Panc1 (cell line): Measurements from ENCODE around the gene FDXACB1. TPM values are rescaled to one million over a fixed set of nuclear protein-coding genes. Genes with fewer than 3 reads are reported as not detected.

ENCODE experiments used
- ATAC-seq: fragments of 200-7000 bp; cut with Tn5 transposase; 2 replicates; pipeline ENCODE4 v1.9.1; 2020; ENCODE audit warnings: mild to moderate bottlenecking, moderate library complexity
- BruUV-seq: library from RNA; stranded (reverse); fragments of 400-500 nt; replicated peaks from 2 replicates; lab custom pipeline; 2021; lab: Mats Ljungman, UMichigan
- CTCF ChIA-PET: fragments of 300-600 bp; sonication (Branson Sonifier 250); formaldehyde crosslinking; loops from one replicate; lab custom pipeline; 2022; ENCODE audit warnings: antibody characterized with exemption; lab: Charles Lee
- POLR2A ChIA-PET: fragments of 300-600 bp; sonication (Branson Sonifier 250); formaldehyde crosslinking; loops from one replicate; lab custom pipeline; 2022; ENCODE audit warnings: antibody characterized with exemption; lab: Charles Lee
- DNase-seq: peaks from one replicate; pipeline ENCODE4 v3.0.0-alpha.2; 2010; ENCODE audit warnings: low read depth, low spot score
- H3K27ac ChIP-seq: 2 replicates; pipeline ENCODE4 v1.5.1; 2011; ENCODE audit warnings: mild to moderate bottlenecking, low read length, inconsistent platforms
- H3K27me3 ChIP-seq: fragments of 200-500 bp; sonication (Bioruptor generic); 2 replicates; pipeline ENCODE4 v1.6.0; 2014; ENCODE audit warnings: low read length, inconsistent platforms; ENCODE audit not compliant: control insufficient read depth, insufficient read depth
- H3K36me3 ChIP-seq: fragments of 200-500 bp; sonication (Bioruptor generic); 2 replicates; pipeline ENCODE4 v1.5.1; 2014; ENCODE audit warnings: inconsistent platforms, mild to moderate bottlenecking, low read length, moderate library complexity; ENCODE audit not compliant: control insufficient read depth, insufficient read depth
- H3K4me1 ChIP-seq: 2 replicates; pipeline ENCODE4 v1.5.1; 2011; ENCODE audit warnings: inconsistent platforms, mild to moderate bottlenecking, low read length, moderate library complexity; ENCODE audit not compliant: control insufficient read depth, insufficient read depth
- H3K4me3 ChIP-seq, 2 experiments: 2 replicates each; pipeline ENCODE4 v1.5.1; 2011 to 2012; ENCODE audit warnings: low read depth in 2 of 2, low read length in 2 of 2, mild to moderate bottlenecking in 2 of 2, inconsistent platforms in 1 of 2, moderate library complexity in 1 of 2
- H3K9me3 ChIP-seq: fragments of 200-500 bp; sonication (Bioruptor generic); 2 replicates; pipeline ENCODE4 v1.5.1; 2014; ENCODE audit warnings: low read depth, mild to moderate bottlenecking, inconsistent platforms, low read length, moderate library complexity; ENCODE audit not compliant: control insufficient read depth, insufficient read depth
- CTCF ChIP-seq: fragments of 450-650 bp; IDR thresholded peaks from 2 replicates; pipeline ENCODE4 v1.5.1; 2017; ENCODE audit warnings: mild to moderate bottlenecking
- POLR2AphosphoS5 ChIP-seq: IDR thresholded peaks from 2 replicates; pipeline ENCODE4 v1.6.1; 2012; ENCODE audit warnings: mild to moderate bottlenecking, low read depth, low read length, moderate library complexity
- REST ChIP-seq, 2 experiments: IDR thresholded peaks; 2 replicates each; pipeline ENCODE4 v1.6.1; 2011 to 2012; ENCODE audit warnings: low read depth in 2 of 2, control low read depth in 1 of 2, low read length in 1 of 2, mild to moderate bottlenecking in 1 of 2, moderate library complexity in 1 of 2; ENCODE audit not compliant: insufficient read depth in 1 of 2
- SIN3A ChIP-seq: IDR thresholded peaks from 2 replicates; pipeline ENCODE4 v1.6.1; 2012; ENCODE audit warnings: low read depth, mild to moderate bottlenecking, low read length, moderate library complexity, borderline replicate concordance; ENCODE audit not compliant: insufficient read depth
- TCF7L2 ChIP-seq: IDR thresholded peaks from 2 replicates; pipeline ENCODE4 v1.6.1; 2011; ENCODE audit warnings: mild to moderate bottlenecking, low read depth, low read length, inconsistent platforms
- in situ Hi-C: cut with HindIII; loops from 2 replicates; pipeline ENCODE4 v1.10.0; 2016; ENCODE audit warnings: low sequenced_read_pairs, low pct_unique_long_range_greater_than_20kb
- intact Hi-C: fragments of 100-400 bp; cut with micrococcal nuclease; formaldehyde crosslinking; loops from one replicate; pipeline ENCODE4 v1.10.0; 2022; ENCODE audit not compliant: unreplicated experiment
- total RNA-seq: library from RNA; stranded (reverse); gene quantifications from one replicate; pipeline ENCODE4 v1.2.1, GENCODE V29; 2021; ENCODE audit not compliant: unreplicated experiment

The FDXACB1 gene
- total RNA-seq, 1 experiment from 2014 or later, result 4.1 TPM

- H3K4me1 ChIP-seq, result peaks cover 15% of the 10 kb centered on the region; the same call in 1 of the 2 replicates
- intact Hi-C loops (no loop called here), in situ Hi-C loops (no loop called here)
- POLR2A ChIA-PET, result no interaction called here
- no peaks in the 10 kb centered on the region for H3K27me3 ChIP-seq
- peak overlapping the region in 1 of 2 experiments; percentile 67; a peak in 3 of 4 replicates for H3K4me3 ChIP-seq
- DNase-seq (no peak), ATAC-seq (no peak)
- no TSS peak for BruUV-seq
- H3K36me3 ChIP-seq, result no peaks in the 10 kb centered on the region
- H3K9me3 ChIP-seq, result no peaks in the 10 kb centered on the region
- H3K27ac ChIP-seq, result peak overlapping the region; percentile 96
- TF ChIP-seq SIN3A (no peak), TCF7L2 (no peak), POLR2AphosphoS5 (no peak), CTCF (no peak), REST (IDR thresholded peaks at IDR 0.05; ENCODE audit: insufficient read depth in 1 of 2, low read depth in 2 of 2, low read length in 1 of 2) (no peak)
- CTCF ChIA-PET, result no interaction called here
Measured at GRCh38 chr11:111925953-111926352, 47.0 kb upstream of the FDXACB1 start.

GRCh38 chr11:111923951-111924350 is 45.0 kb upstream of the FDXACB1 start:
- Histone ChIP-seq H3K4me1 (peaks cover 15% of the 10 kb centered on the region; the same call in 1 of the 2 replicates), H3K27ac (no peak overlapping the region; the same call in 1 of the 2 replicates), H3K36me3 (no peaks in the 10 kb centered on the region), H3K9me3 (no peaks in the 10 kb centered on the region), H3K4me3 (no peak overlapping the region), H3K27me3 (no peaks in the 10 kb centered on the region)
- no peak for TF ChIP-seq POLR2AphosphoS5
- TF ChIP-seq TCF7L2, result no peak
- no peak for TF ChIP-seq REST (IDR thresholded peaks at IDR 0.05; ENCODE audit: insufficient read depth in 1 of 2, low read depth in 2 of 2, low read length in 1 of 2)
- no peak for TF ChIP-seq CTCF
- TF ChIP-seq SIN3A, result no peak
- in situ Hi-C loops, result no loop called here
- CTCF ChIA-PET, result no interaction called here
- BruUV-seq, result no TSS peak
- no peak for DNase-seq
- intact Hi-C loops, result no loop called here
- ATAC-seq, result no peak
- POLR2A ChIA-PET, result no interaction called here
